Stomach (tissue), 19 donors: ENCODE results near the gene ERBIN. TPM values are rescaled to one million over a fixed set of nuclear protein-coding genes. Genes with fewer than 3 reads are reported as not detected.
"Not testable (repeated sequence)": the region's sequence is repeated elsewhere in the genome, so short reads cannot be mapped to it uniquely, and the experiment has no call there.

Experiments
- DNase-seq, 2 donors: peaks; one replicate each; pipeline versions ENCODE4 v3.0.0 to v3.0.0-alpha.2; 2013 to 2019
- H3K27ac ChIP-seq, 5 donors: fragments of 200-600 bp in 4 of 5; sonication (generic) in 4 of 5; one replicate each; pipeline ENCODE4 v1.5.1; 2013 to 2019; ENCODE audit warnings: mild to moderate bottlenecking in 1 of 5, moderate library complexity in 1 of 5
- H3K27me3 ChIP-seq, 3 donors: fragments of 200-600 bp; sonication (generic); one replicate each; pipeline ENCODE4 v1.5.1; 2017 to 2019; ENCODE audit warnings: mixed run types in 1 of 3
- H3K36me3 ChIP-seq, 4 donors: fragments of 200-600 bp; sonication (generic); 1 replicate in 3 of 4; 2 replicates in 1 of 4; pipeline ENCODE4 v1.5.1; 2016 to 2019
- H3K4me1 ChIP-seq, 4 donors: fragments of 200-600 bp; sonication (generic); one replicate each; pipeline ENCODE4 v1.5.1; 2016 to 2019
- H3K4me3 ChIP-seq, 4 donors: fragments of 200-600 bp; sonication (generic) in 3 of 4; one replicate each; pipeline ENCODE4 v1.5.1; 2016 to 2019; ENCODE audit warnings: mild to moderate bottlenecking in 1 of 4
- H3K9me3 ChIP-seq, 4 donors: fragments of 200-600 bp; sonication (generic); one replicate each; pipeline ENCODE4 v1.5.1; 2016 to 2019
- CTCF ChIP-seq, 7 experiments: fragments of 450-650 bp in 4 of 7; fragments of 200-600 bp in 3 of 7; sonication (generic) in 3 of 7; IDR thresholded peaks; one replicate each; pipeline ENCODE4 v1.5.1; 2016 to 2019; ENCODE audit warnings: antibody characterized with exemption in 7 of 7, control low read depth in 2 of 7, mild to moderate bottlenecking in 1 of 7
- EP300 ChIP-seq: sonication (generic); formaldehyde crosslinking; IDR thresholded peaks from one replicate; pipeline ENCODE4 v1.6.1; 2017; ENCODE audit warnings: antibody characterized with exemption
- POLR2A ChIP-seq, 4 donors: fragments of 450-650 bp; IDR thresholded peaks; one replicate each; pipeline ENCODE4 v1.6.1; 2016; ENCODE audit warnings: antibody characterized with exemption in 4 of 4, control low read depth in 2 of 4, mild to moderate bottlenecking in 1 of 4, moderate library complexity in 1 of 4
- POLR2AphosphoS5 ChIP-seq, 3 donors: sonication (generic); formaldehyde crosslinking; IDR thresholded peaks; one replicate each; pipeline ENCODE4 v1.6.1; 2016; ENCODE audit warnings: antibody characterized with exemption in 3 of 3
- WGBS, 5 donors: extraction: QIAGEN DNeasy Blood & Tissue Kit in 3 of 5; methylation state at CpG; one replicate each; pipeline versions ENCODE4 v1.1.5 to v1.1.7; 2013 to 2018; 5-methylcytosine and 5-hydroxymethylcytosine counted together
- intact Hi-C: fragments of 100-400 bp; cut with DNase I; formaldehyde crosslinking; loops from one replicate; pipeline ENCODE4 v1.15.1; 2023; ENCODE audit warnings: low total_unique reads
- long read RNA-seq, 10 donors: transcript quantifications; one replicate each; lab custom pipeline, GENCODE V29; 2026
- polyA plus RNA-seq, 3 donors: library from polyadenylated mRNA; stranded (reverse); fragments of 200-250 nt; gene quantifications; one replicate each; pipeline ENCODE4 v1.2.3, GENCODE V29; 2013
- total RNA-seq, 5 donors: library from RNA; depleted of rRNA; stranded (reverse); fragments of >200 nt; gene quantifications; one replicate each; pipeline versions ENCODE4 v1.1.0 to v1.2.3, GENCODE V29; 2014 to 2016
- donor health status: healthy with polysubstance abuse.
- donor health status: Bipolar disorder and iron deficiency.
- donor health status: healthy.

The ERBIN gene, protein sequence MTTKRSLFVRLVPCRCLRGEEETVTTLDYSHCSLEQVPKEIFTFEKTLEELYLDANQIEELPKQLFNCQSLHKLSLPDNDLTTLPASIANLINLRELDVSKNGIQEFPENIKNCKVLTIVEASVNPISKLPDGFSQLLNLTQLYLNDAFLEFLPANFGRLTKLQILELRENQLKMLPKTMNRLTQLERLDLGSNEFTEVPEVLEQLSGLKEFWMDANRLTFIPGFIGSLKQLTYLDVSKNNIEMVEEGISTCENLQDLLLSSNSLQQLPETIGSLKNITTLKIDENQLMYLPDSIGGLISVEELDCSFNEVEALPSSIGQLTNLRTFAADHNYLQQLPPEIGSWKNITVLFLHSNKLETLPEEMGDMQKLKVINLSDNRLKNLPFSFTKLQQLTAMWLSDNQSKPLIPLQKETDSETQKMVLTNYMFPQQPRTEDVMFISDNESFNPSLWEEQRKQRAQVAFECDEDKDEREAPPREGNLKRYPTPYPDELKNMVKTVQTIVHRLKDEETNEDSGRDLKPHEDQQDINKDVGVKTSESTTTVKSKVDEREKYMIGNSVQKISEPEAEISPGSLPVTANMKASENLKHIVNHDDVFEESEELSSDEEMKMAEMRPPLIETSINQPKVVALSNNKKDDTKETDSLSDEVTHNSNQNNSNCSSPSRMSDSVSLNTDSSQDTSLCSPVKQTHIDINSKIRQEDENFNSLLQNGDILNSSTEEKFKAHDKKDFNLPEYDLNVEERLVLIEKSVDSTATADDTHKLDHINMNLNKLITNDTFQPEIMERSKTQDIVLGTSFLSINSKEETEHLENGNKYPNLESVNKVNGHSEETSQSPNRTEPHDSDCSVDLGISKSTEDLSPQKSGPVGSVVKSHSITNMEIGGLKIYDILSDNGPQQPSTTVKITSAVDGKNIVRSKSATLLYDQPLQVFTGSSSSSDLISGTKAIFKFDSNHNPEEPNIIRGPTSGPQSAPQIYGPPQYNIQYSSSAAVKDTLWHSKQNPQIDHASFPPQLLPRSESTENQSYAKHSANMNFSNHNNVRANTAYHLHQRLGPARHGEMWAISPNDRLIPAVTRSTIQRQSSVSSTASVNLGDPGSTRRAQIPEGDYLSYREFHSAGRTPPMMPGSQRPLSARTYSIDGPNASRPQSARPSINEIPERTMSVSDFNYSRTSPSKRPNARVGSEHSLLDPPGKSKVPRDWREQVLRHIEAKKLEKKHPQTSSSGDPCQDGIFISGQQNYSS (N-terminal part only)
- total RNA-seq, result 100 to 1,000 TPM in 1 of 5 donors, 10 to 100 TPM in 4; 30.1 to 207 (median 62.6) TPM
- 10 to 100 TPM; 10.3 to 24.3 (median 15.3) TPM for polyA plus RNA-seq
- long read RNA-seq, donor 1, partial matches to known transcripts, result 10 of 12 reads
- long read RNA-seq, donor 1, other reads (novel, unspliced or antisense), result 0 of 12 reads
- long read RNA-seq, donor 2, full-length matches to known transcripts, result 3 of 59 reads
- long read RNA-seq, donor 2, partial matches to known transcripts, result 56 of 59 reads
- long read RNA-seq, donor 2, other reads (novel, unspliced or antisense), result 0 of 59 reads
- long read RNA-seq, donor 3, full-length matches to known transcripts, result 3 of 3 reads
- long read RNA-seq, donor 3, partial matches to known transcripts, result 0 of 3 reads
- long read RNA-seq, donor 3, other reads (novel, unspliced or antisense), result 0 of 3 reads
- long read RNA-seq, donor 4, result 0 reads
- long read RNA-seq, donor 5, full-length matches to known transcripts, result 1 of 6 reads
- long read RNA-seq, donor 5, partial matches to known transcripts, result 5 of 6 reads
- long read RNA-seq, donor 5, other reads (novel, unspliced or antisense), result 0 of 6 reads
- long read RNA-seq, donor 6, full-length matches to known transcripts, result 4 of 54 reads
- long read RNA-seq, donor 6, partial matches to known transcripts, result 50 of 54 reads
- long read RNA-seq, donor 6, other reads (novel, unspliced or antisense), result 0 of 54 reads
- long read RNA-seq, donor 7, full-length matches to known transcripts, result 3 of 9 reads
- long read RNA-seq, donor 7, partial matches to known transcripts, result 6 of 9 reads
- long read RNA-seq, donor 7, other reads (novel, unspliced or antisense), result 0 of 9 reads
- long read RNA-seq, donor 8, full-length matches to known transcripts, result 1 of 1 reads
- long read RNA-seq, donor 8, partial matches to known transcripts, result 0 of 1 reads
- long read RNA-seq, donor 8, other reads (novel, unspliced or antisense), result 0 of 1 reads
- long read RNA-seq, donor 9, partial matches to known transcripts, result 0 of 1 reads
- long read RNA-seq, donor 9, other reads (novel, unspliced or antisense), result 0 of 1 reads
- long read RNA-seq, donor 10, partial matches to known transcripts, result 0 of 2 reads
- long read RNA-seq, donor 10, other reads (novel, unspliced or antisense), result 0 of 2 reads

DNA sequence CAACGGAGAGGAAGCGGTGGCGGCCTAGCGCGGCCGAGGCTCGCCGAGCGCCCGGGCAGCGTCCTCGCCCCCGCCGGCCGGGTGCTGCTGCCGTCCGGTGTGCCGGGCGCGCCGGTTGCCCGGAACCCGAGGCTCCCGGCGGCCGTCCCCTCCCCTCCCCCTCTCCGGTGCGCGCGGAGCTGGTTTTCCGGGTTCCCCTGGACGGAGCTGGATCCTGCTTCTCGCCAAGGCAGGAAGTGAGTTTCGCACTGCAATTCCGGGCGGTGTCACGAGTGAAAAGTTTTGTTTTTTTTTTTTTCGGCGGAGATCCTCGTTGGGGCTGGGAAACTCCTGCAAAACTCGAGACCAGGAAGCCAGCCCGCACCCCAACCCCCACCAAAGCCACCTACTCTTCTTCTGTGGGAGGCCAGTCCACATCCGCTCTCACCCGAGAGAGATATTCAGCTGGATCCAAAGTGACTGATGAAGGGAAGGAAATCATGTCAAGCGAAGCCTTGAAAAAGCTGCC is at the start of gene ERBIN:
ERBIN (plus strand) TSS at position 300 of the 508 bp plus-strand sequence. CDS start 66,144 bp downstream, outside the sequence.
- TF ChIP-seq POLR2A (IDR thresholded peaks at IDR 0.05), result no peak
- TF ChIP-seq POLR2AphosphoS5 (IDR thresholded peaks at IDR 0.05), result peak; percentile 60 to 90 (median 89)
- no peak for TF ChIP-seq CTCF (IDR thresholded peaks at IDR 0.05)
- no peak for TF ChIP-seq EP300
- intact Hi-C loops, result no loop called here
- no peaks in the 10 kb centered on the region for H3K27me3 ChIP-seq
- H3K27ac ChIP-seq, result peak within 1 kb of the TSS; percentile 97 to 100 (median 99)
- peaks cover 10 to 46% (median 24%) of the 10 kb centered on the region in 4 donors for H3K4me1 ChIP-seq
- no peaks in the 10 kb centered on the region for H3K36me3 ChIP-seq
- peak; percentile 87 to 92 for DNase-seq
- WGBS, 5 donors, result 0 to 1% (median 0%) methylated on average over 26 to 45 of the region's 45 CpGs
- H3K9me3 ChIP-seq, result no peaks in the 10 kb centered on the region
- H3K4me3 ChIP-seq, result peak within 1 kb of the TSS; percentile 81 to 92 (median 86)

GRCh38 chr5:65876970-65877369 is 49.4 kb upstream of the ERBIN start:
- TF ChIP-seq POLR2AphosphoS5 (IDR thresholded peaks at IDR 0.05), result no peak
- TF ChIP-seq EP300, result no peak
- no peak overlapping the region for H3K4me3 ChIP-seq
- no peaks in the 10 kb centered on the region for H3K36me3 ChIP-seq
- H3K4me1 ChIP-seq, result no peaks in the 10 kb centered on the region
- no peaks in the 10 kb centered on the region for H3K27me3 ChIP-seq
- no peak for DNase-seq
- 79 to 90% (median 85%) methylated on average over 4 of the region's 4 CpGs for WGBS, 5 donors
- H3K9me3 ChIP-seq, result peaks cover 0 to 6% (median 0%) of the 10 kb centered on the region in 4 donors
- H3K27ac ChIP-seq, result no peak overlapping the region
- intact Hi-C loops, result no loop called here

DNA sequence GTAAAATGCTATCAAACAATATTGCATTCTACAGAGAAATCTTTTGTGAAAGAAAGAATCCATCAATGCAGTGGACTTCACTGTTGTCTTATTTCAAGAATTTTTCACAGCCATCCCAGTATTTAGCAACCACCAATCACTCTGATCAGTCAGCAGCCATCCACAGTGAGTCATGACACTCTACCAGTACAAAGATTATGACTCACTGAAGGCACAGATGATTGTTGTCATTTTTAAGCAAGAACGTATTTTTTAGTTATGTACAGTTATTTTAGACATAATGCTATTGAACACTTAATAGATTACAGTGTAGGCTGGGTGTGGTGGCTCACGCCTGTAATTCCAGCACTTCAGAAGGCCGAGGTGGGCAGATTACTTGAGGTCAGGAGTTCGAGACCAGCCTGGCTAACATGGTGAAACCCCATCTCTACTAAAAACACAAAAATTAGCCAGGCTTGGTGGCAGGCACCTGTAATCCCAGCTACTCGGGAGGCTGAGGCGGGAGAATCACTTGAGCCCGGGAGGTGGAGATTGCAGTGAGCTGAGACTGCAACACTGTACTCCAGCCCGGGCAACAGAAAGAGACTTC is 46.6 kb upstream of the ERBIN start:
- H3K27ac ChIP-seq, H3K27me3 ChIP-seq, H3K9me3 ChIP-seq, H3K36me3 ChIP-seq, DNase-seq, intact Hi-C loops, H3K4me3 ChIP-seq, H3K4me1 ChIP-seq: not testable (repeated sequence)
- WGBS, 5 donors, result 79 to 91% (median 85%) methylated on average over 8 of the region's 8 CpGs

DNA sequence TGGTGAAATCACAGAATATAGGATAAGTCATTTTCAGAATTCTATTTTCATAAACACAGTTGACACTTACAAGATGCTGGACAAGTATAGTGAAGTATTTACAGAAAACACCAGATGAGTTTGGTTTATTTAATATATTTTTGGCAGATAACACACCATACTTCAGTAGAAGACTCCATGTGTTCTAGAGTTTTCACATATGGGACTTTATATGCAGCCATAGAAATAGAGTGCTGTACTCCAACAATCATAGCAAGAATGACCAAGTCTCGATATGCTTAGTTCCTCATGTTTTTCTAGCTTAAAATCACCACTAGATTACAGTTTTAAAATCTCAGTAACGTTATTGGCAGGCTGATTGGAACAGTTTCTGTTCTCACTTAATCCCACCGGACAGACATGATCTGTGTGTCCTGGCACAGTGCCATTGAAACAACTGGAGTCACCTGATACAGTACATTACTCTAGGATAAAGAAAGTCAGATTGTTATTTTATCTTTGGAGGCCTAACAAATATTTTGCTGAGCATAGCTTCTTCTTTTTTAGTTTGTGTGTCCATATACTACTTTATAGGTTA is 45.8 kb upstream of the ERBIN start:
- Histone ChIP-seq H3K9me3 (peaks cover 0 to 10% (median 0%) of the 10 kb centered on the region in 4 donors), H3K27me3 (no peaks in the 10 kb centered on the region), H3K4me1 (no peaks in the 10 kb centered on the region), H3K36me3 (no peaks in the 10 kb centered on the region), H3K27ac (no peak overlapping the region), H3K4me3 (no peak overlapping the region)
- TF ChIP-seq POLR2A (IDR thresholded peaks at IDR 0.05) (no peak), POLR2AphosphoS5 (IDR thresholded peaks at IDR 0.05) (no peak), EP300 (no peak), CTCF (IDR thresholded peaks at IDR 0.05) (no peak)
- DNase-seq, result peak in 1 of 2 donors; percentile 27
- 28 to 41% (median 35%) methylated on average over 3 of the region's 3 CpGs for WGBS, 5 donors
- intact Hi-C loops, result no loop called here
